UCSD-AML1 (cell line): Measurements from ENCODE around the gene SEMA3F.
"Not testable (repeated sequence)": the region's sequence is repeated elsewhere in the genome, so short reads cannot be mapped to it uniquely, and the experiment has no call there.

Source experiments
- DNase-seq: peaks from one replicate; lab custom pipeline; 2025; ENCODE audit not compliant: unreplicated experiment; lab: John Stamatoyannopoulos, UW

The SEMA3F gene

DNA sequence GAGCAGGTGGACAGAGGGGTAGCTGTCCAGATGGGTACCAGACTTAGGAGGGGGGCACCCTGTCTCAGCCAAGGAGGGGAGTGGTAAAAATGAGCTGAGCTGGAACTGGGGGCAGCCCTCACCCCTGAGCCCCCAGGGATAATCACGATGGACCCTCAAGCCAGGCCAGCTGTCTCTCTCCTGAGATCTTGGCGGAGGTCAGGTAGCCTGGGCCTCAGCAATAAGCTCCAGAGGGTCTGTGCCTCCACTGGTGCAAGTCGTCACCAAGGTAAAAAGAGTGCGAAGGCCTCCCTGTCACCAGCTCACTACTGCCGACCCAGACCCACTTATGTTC, 55.0 kb downstream of the SEMA3F start:
- DNase-seq: no peak

DNA sequence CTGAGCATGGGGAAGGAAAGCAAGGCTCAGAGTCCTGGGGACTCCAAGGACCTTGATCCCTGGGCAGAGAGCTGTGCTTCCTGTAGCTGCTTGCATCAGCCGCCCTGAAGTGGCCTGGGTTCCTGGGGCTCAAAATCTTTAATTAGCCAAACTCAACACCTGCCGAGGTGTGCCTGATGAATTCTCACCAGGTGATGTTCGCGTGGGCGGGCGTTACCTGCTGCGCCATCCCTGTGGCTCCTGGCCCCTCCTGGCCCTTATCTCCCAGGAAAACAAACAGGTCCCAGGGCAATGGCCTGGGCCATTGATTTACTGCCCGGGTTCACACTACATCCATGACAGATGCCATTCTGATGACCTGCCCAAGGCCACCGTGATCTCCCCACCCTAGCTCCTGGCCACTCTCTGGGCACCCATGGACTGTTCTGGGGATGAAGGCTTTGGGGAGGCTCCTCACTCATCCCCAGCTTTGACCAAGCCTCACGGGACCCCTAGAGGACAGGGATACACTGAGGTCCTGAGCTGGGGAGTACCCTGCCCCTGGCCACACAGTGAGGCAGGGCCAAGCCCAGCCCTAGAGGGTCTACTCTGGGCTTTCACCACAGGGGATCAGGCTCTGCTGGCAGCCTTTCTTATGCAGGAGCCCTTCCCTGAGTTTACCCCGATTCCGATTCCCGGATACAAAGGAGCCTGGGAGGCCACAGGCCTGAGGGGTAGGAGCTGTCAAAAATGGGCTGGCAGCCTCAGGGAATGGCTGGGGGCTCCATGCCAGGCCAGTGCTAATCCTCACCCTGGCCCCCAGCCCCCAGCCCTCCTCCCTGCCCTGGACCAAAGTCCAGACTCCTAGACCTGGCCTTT, 55.6 kb downstream of the SEMA3F start:
- DNase-seq: no peak

- not testable (repeated sequence) for DNase-seq
Observed at GRCh38 chr3:50211368-50211717, 56.2 kb downstream of the SEMA3F start.

DNA sequence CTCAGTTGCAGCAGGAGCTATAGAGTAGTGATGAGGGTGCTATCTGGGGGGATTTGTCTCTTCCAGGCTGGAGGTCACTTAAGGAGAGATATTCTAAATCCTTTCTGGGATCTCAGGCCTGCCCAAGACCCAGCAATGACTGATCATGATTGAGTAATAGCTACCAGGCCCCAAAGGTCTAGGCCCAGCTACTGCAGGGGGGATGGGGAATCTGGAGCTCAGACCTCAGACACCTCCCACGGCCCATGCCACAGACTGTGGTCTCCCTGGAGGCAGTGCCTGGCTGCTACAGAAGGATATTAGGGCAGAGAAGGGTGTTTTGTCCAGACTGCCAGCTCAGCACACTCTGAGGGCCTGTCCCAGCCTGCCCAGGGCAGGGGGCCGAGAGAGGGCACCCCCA, 56.8 kb downstream of the SEMA3F start:
- DNase-seq: peak; percentile 44

- no peak for DNase-seq
Observed at GRCh38 chr3:50212502-50212901, 57.4 kb downstream of the SEMA3F start.

GRCh38 chr3:50212971-50213370, 57.8 kb downstream of the SEMA3F start:
- DNase-seq: no peak

DNA sequence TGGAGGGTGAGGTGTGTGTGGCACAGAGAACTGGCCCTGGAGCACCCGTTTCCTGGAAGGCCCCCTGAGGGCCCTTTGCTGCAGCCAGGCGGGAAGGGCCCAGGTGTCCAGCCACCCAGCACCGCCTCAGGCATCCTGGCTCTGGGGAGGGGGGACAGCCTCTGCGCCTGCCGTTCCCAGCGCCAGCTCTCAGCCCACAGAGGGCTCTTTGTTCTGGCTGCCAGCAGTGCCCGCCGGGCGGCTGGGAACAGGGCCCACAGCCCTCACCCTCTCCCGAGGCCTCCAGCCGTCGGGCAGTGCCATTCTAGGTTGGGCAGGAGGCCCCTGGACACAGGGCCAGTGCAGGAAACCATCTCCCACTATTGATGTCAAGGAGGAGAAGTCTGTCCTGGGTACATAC, 58.2 kb downstream of the SEMA3F start:
- DNase-seq: no peak

GRCh38 chr3:50214824-50215223, 59.7 kb downstream of the SEMA3F start:
- no peak for DNase-seq

- DNase-seq: no peak
Observed at GRCh38 chr3:50215529-50215928, 60.4 kb downstream of the SEMA3F start.

DNA sequence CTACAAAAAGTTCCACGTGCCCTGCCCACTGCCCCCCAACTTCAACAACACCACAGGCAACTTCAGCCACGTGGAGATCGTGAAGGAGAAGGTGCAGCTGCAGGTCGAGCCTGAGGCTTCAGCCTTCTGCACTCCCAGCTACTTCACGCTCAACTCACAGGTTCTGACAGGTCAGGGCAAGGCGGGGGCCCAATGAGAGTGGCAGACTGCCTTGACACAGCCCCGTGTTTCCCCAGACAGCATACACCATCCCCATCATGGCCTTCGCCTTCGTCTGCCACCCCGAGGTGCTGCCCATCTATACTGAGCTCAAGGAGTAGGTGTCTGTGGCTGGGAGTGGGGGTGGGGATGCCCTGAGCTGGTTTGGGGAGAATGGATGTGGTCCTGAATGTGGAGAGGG, 62.6 kb downstream of the SEMA3F start:
- DNase-seq: no peak

- DNase-seq: no peak
Observed at GRCh38 chr3:50218448-50218847, 63.3 kb downstream of the SEMA3F start.

DNA sequence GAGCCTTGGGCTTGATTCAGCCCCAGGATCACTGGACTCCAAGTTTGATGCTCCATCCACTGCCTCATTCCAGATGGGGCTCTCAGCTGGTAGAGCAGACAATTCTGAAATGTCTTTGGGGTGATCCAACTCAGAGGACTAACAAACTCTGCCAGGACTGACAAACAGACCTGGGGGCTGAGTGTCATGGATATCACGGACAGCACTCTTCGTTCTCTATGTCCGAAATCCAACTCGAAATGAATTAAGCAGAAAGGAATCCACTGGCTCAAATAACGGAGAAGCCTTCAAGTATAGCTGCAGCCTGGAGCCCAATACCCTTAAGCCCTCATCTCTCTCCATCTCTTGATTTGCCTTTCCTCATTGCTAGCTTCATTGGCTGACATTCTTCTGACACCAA, 64.2 kb downstream of the SEMA3F start:
- DNase-seq: no peak

DNA sequence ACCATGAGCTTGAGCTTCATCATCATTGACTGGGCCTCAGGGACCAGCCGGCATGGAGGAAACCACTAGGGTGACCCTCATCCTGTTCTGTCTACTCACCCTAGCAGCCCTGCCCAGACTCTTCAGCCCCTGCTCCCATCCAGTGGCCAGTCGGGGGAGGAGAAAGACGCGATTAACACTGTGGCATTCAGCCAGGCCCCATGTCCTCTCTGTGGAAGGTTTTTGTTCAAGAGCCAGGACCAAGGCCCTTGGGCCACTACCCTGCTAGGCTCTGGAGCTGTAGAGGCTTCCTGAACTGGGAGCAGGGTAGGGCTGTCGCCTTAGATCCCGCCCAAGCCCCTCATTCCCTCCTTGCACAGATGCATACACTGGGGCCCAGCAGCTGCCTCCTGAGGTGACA, 65.0 kb downstream of the SEMA3F start:
- DNase-seq: no peak

DNA sequence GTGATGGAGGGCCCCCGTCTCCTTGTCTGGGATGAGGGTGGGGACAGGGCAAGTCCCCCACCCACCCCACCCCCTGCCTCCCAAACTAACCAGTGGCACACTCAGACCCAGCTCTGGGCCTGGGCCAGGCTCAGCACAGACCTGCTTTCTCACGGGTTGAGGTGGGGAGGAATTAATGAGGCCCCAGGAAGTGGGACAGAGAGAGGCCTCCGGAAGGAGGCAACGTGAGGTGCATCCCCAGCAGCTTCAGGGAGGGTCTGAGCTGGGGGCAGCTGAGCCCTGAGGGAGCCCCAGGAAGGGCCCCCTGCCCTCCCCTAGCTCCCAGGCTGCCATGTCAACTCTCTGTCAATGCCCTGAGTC, 65.9 kb downstream of the SEMA3F start:
- no peak for DNase-seq

GRCh38 chr3:50221411-50222168, 66.5 kb downstream of the SEMA3F start:
- DNase-seq: peak; percentile 56

- DNase-seq: no peak
Observed at GRCh38 chr3:50222169-50222528, 67.0 kb downstream of the SEMA3F start.

GRCh38 chr3:50224639-50225038, 69.5 kb downstream of the SEMA3F start:
- DNase-seq: no peak

DNA sequence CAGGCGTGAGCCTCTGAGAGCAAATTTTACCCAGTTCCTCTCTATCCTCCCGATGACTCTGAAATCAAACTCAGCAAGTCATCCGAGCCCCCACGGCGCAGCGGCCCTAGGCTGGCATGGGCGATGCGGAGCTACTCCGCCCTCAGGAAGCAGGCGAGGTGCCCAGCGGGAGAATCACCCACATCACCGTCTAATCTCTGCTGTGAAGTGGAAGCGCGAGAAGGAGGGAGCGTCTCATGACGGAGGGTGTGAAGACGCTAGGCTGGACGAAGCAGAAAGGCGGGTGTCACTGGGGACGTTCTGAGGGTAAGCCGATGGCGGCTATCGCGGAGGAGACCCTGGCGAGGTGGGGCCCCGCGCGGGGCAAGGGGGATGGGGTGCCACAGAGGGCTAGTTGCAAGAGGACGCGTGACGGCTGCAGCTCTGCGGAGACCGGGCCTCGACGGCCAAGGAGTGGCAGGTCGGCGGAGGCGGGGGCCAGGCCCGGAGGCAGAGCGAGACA, 71.8 kb downstream of the SEMA3F start:
- peak; percentile 53 for DNase-seq

DNA sequence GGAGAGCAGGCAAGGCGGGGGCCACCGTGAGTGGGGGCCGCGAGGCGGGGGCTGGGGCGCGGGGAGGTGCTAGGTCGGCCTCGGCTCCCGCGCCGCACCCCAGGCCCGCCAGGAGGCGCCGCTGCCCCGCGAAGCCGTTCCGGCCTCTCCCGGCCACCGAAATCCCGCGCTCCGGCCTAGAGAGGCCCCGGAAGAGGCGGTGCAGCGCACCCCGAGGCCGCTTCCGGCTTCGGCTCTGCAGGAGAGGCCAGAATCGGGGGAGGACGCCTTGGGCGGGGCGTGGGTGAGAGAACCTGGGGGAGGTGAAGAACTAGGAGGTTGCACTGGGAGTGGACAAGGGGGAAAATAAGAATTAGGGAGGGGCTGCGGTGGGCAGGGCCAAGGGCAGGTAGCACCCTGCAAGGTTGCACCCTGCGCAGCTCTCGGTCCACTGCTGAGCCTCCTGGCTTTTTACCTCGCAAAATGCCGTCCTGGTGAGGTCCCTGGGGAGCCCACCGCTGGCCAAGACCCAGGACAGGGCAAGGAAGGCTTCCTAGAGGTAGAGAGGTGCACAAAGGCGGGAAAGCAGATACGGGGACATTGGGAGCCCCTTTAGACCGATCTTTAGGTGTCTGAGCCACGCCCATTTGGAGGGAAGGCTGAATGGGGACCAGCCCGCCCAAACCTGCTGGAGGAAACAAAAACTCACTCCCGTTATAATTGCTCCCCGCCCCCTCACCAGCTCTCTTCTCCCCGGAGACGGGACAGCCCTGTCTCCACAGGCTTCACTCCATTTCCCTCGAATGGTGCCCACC, 72.5 kb downstream of the SEMA3F start:
- DNase-seq: peak; percentile 93

DNA sequence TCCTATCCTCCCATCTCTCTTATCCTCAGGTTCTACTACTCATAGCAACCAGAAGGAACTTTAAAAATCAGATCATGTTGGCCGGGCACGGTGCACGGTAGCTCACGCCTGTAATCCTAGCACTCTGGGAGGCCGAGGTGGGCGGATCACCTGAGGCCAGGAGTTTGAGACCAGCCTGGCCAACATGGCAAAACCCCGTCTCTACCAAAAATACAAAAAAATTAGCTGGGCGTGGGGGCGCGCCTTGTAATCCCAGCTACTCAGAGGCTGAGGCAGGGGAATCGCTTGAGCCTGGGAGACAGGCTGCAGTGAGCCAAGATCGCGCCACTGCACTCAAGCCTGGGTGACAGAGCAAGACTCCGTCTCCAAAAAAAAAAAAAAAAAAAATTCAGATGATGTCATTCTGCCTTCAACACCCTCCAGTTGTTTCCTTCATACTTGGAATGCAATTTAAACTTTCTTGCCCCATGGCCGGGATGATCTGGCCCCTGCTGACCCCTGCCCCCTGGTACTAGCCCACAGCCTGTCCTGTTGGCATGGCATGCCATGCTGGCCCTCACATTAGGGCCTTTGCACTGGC, 73.2 kb downstream of the SEMA3F start:
- DNase-seq: not testable (repeated sequence)

- DNase-seq: no peak
Observed at GRCh38 chr3:50229490-50229889, 74.4 kb downstream of the SEMA3F start.
